MM.1S (cell line): ENCODE measurements around the gene TRMU.

Source experiments
- CTCF ChIP-seq: fragments of 300-600 bp; sonication (generic); IDR thresholded peaks from 2 replicates; pipeline ENCODE4 v1.5.1; 2016; ENCODE audit warnings: antibody characterized with exemption, low read length, mixed read lengths
- EZH2 ChIP-seq: fragments of 300-600 bp; sonication (generic); optimal IDR thresholded peaks from 2 replicates; pipeline ENCODE3; 2017; ENCODE audit warnings: low read depth, mild to moderate bottlenecking, antibody characterized with exemption, low read length, mixed read lengths
- EZH2phosphoT487 ChIP-seq: fragments of 300-600 bp; sonication (generic); IDR thresholded peaks from 2 replicates; pipeline ENCODE4 v1.6.1; 2018; ENCODE audit warnings: antibody characterized with exemption, low read length

- TF ChIP-seq CTCF, result no peak
- TF ChIP-seq EZH2, result no peak
- TF ChIP-seq EZH2phosphoT487, result no peak
Measured at GRCh38 chr22:46386312-46386711, 50.8 kb downstream of the TRMU start.
